KMS-11 (cell line): ENCODE results near the gene DNAJB14.

Experiments
- H2AFZ ChIP-seq: fragments of 200-600 bp; sonication (generic); 2 replicates; pipeline ENCODE4 v1.6.1; 2016; ENCODE audit warnings: antibody characterized with exemption, mixed run types, low read depth
- H3K27ac ChIP-seq: fragments of 200-600 bp; sonication (generic); 2 replicates; pipeline ENCODE4 v1.6.1; 2016; ENCODE audit warnings: mild to moderate bottlenecking, mixed run types
- H3K27me3 ChIP-seq: fragments of 200-600 bp; sonication (generic); 2 replicates; pipeline ENCODE4 v1.6.1; 2017; ENCODE audit warnings: mild to moderate bottlenecking, low read depth, mixed run types, moderate library complexity; ENCODE audit not compliant: insufficient read depth
- H3K36me3 ChIP-seq: fragments of 200-600 bp; sonication (generic); 2 replicates; pipeline ENCODE4 v1.6.1; 2017; ENCODE audit warnings: mild to moderate bottlenecking, mixed run types; ENCODE audit not compliant: insufficient read depth
- H3K4me1 ChIP-seq: fragments of 200-600 bp; sonication (generic); 2 replicates; pipeline ENCODE4 v1.6.1; 2016; ENCODE audit warnings: mild to moderate bottlenecking, low read depth, mixed run types; ENCODE audit not compliant: poor library complexity, severe bottlenecking
- H3K4me2 ChIP-seq: fragments of 200-600 bp; sonication (generic); 2 replicates; pipeline ENCODE4 v1.7.0; 2016; ENCODE audit warnings: mild to moderate bottlenecking, mixed run types
- H3K4me3 ChIP-seq: fragments of 200-600 bp; sonication (generic); IDR thresholded peaks from 2 replicates; pipeline ENCODE4 v1.6.1; 2017; ENCODE audit warnings: low read depth, low read length, mixed read lengths; ENCODE audit not compliant: insufficient read depth
- H3K79me2 ChIP-seq: fragments of 200-600 bp; sonication (generic); 2 replicates; pipeline ENCODE4 v1.6.1; 2016; ENCODE audit warnings: low read depth, mixed run types; ENCODE audit not compliant: insufficient read depth
- H3K9ac ChIP-seq: fragments of 200-600 bp; sonication (generic); 2 replicates; pipeline ENCODE4 v1.6.1; 2016; ENCODE audit warnings: mild to moderate bottlenecking, mixed run types
- H4K20me1 ChIP-seq: fragments of 200-600 bp; sonication (generic); 2 replicates; pipeline ENCODE4 v1.6.1; 2016; ENCODE audit warnings: mild to moderate bottlenecking, mixed run types; ENCODE audit not compliant: insufficient read depth
- CTCF ChIP-seq: fragments of 200-600 bp; sonication (generic); conservative IDR thresholded peaks from 2 replicates; pipeline ENCODE4 v1.6.1; 2017; ENCODE audit warnings: low read depth, mild to moderate bottlenecking, antibody characterized with exemption, low read length, moderate library complexity, mixed read lengths

The DNAJB14 gene

GRCh38 chr4:99847362-99847976 lies 98.9 kb downstream of the DNAJB14 start:
- H3K4me3 ChIP-seq, result no peak overlapping the region
- no peak overlapping the region for H3K27ac ChIP-seq
- H4K20me1 ChIP-seq, result no peaks in the 10 kb centered on the region
- H2AFZ ChIP-seq, result no peak overlapping the region
- H3K36me3 ChIP-seq, result no peaks in the 10 kb centered on the region
- H3K79me2 ChIP-seq, result no peaks in the 10 kb centered on the region
- no peak overlapping the region; the same call in 1 of the 2 replicates for H3K4me2 ChIP-seq
- H3K9ac ChIP-seq, result no peak overlapping the region
- TF ChIP-seq CTCF, result no peak
- peaks cover 3% of the 10 kb centered on the region for H3K4me1 ChIP-seq
- H3K27me3 ChIP-seq, result no peaks in the 10 kb centered on the region

- Histone ChIP-seq H3K27ac (no peak overlapping the region), H3K9ac (no peak overlapping the region), H3K4me1 (peaks cover 3% of the 10 kb centered on the region), H2AFZ (no peak overlapping the region), H3K79me2 (no peaks in the 10 kb centered on the region), H4K20me1 (no peaks in the 10 kb centered on the region), H3K36me3 (no peaks in the 10 kb centered on the region), H3K4me2 (no peak overlapping the region; the same call in 1 of the 2 replicates), H3K4me3 (no peak overlapping the region), H3K27me3 (no peaks in the 10 kb centered on the region)
- TF ChIP-seq CTCF, result no peak
These were observed 99.5 kb downstream of the DNAJB14 start for GRCh38 chr4:99846891-99847290.
